ENCODE data around the gene PPP1R1B.

Gene PPP1R1B

DNA sequence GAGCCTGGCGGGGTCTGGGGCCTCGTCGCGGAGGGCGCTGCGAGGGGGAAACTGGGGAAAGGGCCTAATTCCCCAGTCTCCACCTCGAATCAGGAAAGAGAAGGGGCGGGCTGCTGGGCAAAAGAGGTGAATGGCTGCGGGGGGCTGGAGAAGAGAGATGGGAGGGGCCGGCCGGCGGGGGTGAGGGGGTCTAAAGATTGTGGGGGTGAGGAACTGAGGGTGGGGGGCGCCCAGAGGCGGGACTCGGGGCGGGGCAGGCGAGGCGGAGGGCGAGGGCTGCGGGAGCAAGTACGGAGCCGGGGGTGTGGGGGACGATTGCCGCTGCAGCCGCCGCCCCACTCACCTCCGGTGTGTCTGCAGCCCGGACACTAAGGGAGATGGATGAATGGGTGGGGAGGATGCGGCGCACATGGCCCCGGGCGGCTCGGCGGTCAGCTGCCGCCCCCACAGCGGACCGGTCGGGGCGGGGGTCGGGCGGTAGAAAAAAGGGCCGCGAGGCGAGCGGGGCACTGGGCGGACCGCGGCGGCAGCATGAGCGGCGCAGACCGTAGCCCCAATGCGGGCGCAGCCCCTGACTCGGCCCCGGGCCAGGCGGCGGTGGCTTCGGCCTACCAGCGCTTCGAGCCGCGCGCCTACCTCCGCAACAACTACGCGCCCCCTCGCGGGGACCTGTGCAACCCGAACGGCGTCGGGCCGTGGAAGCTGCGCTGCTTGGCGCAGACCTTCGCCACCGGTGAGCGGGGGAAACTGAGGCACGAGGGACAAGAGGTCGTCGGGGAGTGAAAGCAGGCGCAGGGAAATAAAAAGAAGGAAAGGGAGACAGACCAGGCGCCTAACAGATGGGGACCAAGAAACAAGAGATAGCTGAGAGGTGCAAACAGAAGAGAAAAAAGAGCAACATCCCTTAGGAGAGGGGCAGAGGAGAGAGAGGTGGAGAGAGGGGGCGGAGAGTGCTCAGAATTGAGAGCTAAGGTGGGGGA, 41.5 kb downstream of the PPP1R1B start, which contains the start of gene PNMT:
Gene PNMT (plus strand): TSS at position 509 of the 980 bp plus-strand sequence. CDS start 23 bp downstream, at position 532.
- DNase-seq = peak in 2 of 14 donors; percentile 17 to 37

DNA sequence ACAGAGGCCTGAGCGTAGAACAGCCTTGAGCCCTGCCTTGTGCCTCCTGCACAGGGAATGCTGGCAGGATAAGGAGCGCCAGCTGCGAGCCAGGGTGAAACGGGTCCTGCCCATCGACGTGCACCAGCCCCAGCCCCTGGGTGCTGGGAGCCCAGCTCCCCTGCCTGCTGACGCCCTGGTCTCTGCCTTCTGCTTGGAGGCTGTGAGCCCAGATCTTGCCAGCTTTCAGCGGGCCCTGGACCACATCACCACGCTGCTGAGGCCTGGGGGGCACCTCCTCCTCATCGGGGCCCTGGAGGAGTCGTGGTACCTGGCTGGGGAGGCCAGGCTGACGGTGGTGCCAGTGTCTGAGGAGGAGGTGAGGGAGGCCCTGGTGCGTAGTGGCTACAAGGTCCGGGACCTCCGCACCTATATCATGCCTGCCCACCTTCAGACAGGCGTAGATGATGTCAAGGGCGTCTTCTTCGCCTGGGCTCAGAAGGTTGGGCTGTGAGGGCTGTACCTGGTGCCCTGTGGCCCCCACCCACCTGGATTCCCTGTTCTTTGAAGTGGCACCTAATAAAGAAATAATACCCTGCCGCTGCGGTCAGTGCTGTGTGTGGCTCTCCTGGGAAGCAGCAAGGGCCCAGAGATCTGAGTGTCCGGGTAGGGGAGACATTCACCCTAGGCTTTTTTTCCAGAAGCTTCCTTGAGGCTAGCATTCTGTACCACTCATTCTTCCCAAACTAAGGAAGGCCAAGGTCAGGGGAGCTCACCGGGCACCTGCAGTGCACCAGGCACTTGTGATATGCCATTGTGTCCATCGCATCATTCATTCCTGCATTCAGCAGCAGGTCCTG, 43.4 kb downstream of the PPP1R1B start:
- DNase-seq = no peak

DNA sequence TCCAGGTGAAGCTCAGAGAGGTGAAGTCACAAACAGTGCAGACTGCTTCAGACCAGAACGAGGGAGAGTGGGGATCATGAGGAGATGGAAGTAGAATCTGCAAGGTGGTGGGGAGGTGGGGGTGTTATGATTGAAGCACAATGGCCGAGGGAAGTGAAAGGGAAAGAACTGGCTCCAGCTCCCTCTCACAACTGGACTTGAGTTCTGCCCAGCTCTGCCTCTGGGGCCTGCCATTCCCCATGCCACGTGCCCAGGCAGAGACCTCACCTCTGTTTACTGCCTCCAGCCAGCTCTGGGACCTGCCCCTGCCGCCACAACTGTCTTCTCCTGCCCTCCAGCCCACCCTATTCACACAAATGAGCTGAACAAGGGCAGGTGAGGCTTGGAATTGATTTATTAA, 44.0 kb downstream of the PPP1R1B start:
- no peak for DNase-seq

DNA sequence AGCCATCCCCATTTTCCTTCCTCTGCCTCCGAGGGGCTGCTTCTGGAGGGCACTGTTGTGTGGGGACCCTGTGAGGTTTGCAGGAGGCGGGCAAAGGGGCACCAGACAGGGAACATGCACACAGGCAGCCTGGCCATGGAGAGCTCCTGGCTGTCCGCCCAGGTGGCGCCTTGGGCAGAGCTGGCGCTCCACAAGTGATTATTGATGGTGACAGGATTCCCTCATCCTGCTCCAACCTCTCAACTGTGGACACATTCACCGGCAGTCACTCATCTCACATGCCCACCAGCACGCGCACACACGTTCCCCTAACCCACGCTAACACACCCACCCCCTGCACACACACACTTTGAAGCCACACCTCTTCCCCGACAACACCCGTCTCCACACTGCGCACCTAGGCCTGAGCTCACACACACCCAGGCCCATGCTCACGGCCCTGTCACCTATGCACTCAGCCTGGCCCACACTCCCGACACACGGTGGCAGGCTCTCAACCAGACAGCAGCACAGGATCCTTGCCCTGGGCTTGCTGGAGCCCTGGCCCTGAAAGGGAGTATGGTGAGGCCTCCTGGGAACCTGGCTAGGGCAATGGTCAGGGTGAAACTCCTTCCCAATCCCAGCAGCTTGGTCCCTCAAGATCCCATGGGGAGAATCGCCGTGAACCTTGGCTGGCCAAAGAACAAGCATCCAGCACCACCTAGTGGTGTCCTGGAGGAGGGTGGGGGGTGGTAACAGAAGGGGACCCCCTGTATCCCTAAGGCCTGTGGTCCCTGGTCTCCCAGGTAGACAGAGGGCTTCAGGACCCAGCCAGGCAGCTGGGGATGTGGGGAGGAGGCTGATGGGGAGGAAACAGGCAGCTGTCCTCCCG, 45.1 kb downstream of the PPP1R1B start:
- DNase-seq = peak in 5 of 14 donors; percentile 16 to 67 (median 20)

DNA sequence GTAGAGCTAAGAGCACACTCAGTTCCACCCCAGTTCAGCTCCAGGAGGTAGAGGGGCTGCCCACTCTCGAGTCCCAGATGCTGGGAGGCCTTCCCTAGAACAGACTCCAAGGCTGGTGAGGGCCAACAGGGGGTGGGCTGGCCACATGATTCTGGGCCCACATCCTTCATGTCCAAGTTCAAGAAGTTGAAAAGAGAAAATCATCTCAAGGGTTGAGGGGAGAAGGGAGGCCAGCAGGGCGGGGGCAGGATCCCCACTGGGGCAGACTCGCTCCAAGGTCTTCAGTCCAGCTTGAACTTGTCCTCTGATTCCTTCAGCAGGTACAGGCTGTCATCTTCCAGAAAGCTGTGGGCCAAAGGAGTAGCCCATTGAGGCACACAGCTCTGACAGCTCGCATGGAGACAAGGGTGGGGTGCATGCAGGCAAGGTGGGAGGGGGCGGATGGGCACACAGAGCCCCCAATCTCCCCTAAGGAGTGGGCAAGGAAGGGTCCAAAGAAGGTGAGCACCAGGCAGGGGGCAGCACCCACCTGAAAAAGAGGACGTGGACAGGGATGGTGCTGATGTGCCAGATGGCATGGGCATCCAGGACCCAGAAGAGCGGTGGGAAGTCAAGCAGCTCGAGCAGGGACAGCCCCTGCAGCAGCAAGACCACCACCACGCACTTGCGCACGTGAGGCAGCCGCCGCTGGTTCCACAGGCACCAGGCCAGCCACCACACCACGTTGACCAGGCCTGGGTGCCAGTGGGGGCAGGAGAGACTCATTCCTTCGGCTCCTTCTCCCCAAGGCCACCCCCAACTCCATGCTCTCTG, 46.0 kb downstream of the PPP1R1B start:
- no peak for DNase-seq

DNA sequence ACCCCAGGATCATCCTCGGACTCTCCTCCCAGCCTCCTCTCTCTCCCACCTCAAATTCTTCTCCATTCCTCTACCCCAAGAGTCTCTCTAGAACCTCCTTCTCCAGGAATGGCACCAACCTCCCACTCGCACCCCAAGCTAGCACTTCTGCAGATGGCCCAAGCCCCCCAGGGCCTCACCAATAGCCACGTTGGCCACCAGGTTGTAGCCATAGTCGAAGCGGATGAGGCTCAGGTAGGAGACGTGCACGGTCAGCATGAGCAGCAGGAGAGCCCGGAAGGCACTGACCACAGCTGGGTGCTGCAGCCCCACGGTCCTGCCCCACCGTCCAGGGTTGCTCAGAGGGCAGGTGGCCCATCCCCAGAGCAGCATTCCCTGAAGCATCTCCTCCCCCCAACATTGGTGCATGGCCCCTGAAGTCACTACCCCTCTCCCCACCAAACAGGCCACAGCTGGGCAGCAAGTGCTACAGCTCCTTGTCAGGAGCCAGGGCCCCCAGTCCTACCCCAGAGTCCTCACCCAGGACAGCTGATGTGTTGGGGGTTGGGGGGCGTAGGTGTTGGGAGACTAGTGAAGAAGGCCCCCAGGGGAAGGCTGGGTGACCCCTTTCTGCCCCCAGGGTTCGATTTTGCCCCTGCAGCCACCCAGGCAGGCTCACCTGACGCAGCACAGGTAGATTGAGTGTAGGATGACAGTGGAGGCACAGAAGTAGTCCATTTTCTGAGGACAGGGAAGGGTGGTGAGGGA, 46.8 kb downstream of the PPP1R1B start:
- DNase-seq = no peak

DNA sequence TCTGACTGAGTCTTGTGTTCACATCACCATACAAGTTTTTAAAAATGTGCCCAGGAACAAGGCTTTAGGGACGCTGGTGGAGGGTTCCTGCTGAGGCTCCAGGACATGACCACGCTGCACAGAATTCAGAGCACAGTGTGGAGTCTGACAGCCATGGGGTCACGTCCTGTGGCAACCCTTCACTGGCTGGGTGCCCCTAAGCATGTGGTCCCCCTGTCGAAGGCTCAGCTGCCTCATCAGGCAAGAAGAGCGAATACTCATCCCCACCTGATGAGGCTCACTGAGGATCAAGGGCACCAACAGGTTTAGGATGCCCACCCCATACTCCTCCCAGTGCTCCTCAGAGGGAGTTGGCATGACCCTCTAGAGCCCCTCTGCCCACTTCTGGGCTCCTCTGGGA, 47.4 kb downstream of the PPP1R1B start:
- DNase-seq = no peak

DNA sequence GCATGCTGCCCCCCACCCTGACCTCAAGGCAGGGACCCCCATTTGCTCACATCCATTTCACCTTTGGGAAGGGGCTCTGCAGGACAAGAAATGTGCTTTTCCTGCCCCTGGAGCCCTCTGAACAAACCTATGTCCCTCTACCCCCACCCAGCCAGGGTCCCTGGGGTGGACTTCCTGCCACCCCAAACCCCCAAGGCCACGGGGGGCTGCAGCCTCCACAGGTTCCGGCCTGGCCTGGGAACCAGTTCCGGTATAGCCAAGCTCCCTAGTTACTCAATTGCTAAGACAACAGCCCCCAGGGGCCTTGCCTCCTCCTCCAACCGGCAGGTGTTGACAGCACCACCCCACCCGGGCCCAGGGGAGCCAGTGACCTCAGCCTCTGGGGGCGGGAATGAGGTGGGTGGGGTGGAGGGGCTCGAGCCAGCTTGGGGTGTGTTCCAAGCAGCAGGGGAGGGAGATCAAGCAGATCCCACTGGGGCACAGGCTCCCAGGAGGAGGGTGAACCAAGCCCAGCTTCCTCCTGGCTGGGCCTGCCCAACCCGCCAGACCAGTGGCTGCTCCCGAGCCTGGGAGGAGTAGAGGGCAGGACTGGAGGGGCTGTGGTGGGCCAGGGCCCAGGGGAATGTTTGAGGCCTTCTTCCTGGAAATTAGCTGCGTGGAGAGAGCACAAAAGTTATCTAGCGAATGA, 48.1 kb downstream of the PPP1R1B start:
- no peak for DNase-seq

DNA sequence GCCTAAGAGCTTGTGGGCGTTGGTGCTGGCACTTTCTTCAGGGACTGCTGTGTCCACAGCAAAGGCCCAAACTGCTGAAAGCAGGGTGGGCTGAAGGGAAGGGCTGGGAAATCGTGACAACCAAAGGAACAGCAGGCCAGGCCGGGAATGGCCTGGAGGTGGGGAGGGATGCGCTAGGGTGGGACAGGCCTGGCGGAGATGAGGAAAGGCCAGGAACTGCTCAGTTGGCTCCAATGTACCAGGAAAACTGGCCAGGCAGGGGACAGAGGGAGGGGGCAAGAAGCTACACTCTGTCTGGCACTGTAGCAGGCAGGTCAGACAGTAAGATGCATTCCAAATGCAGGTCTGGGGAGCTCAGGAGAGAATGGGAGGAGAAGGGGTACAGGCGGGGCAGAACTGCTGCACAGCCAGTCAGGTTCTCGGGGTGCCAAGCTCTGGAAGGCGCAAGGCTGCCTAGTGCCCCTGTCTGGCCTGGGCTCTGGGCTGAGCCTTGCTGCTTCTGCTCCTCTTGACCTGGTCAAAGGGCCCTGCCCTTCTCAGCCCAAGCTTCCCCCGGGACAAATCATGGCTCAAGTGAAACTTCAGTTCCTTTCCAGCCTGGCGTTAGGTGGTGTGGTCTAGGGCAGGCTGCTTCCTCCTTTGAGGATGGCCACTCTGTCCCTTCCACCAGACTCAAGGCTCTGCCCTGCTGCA, 48.8 kb downstream of the PPP1R1B start:
- DNase-seq = no peak

DNA sequence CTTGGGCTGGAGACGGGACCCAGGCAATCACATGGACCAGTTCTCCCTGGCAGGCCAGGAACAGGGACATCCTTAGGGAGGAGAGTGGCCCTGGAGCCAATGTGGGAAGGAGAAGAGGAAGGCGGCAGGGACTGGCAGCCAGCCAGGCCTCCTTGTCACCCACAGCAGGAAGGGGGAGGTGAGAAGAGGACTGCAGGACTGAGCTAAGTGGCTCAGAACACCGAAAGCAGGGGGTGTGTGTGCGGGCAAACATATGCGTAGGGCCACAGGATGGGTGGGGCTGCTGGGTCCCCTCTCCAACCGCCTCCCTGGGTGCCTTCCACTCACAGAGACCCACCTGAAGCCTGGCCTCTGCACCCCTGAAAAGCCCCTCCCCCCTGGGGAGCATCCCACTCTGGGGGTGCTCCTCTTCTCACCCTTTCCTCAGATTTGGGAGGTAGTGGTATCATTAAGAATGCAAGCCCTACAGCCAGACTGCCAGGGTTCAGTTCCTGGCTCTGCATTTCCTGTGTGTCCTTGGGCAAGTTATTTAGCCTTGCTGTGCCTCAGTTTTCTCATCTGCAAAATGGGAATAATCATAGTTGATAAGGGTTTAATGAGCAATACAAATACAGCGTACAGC, 49.6 kb downstream of the PPP1R1B start:
- DNase-seq = peak in 7 of 14 donors; percentile 14 to 50 (median 28)

DNA sequence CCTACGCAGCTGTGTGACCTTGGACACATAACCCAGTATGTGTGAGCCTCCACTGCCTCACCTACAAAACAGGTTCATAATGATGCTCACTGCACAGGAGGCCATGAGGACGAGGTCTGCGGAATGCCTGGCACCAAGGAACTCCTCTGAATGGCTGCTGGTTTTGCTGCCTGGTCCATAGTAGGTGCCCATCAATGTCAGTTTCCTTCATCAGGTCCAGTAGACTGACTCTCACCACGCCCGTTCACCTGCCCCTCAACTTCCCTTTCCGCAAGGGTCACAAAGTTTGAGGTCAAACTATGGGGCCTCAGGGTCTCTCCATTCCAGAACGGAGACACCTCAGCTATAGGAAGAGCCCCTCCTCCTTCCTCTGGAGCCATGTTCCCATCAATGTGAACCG, 50.3 kb downstream of the PPP1R1B start:
- DNase-seq = no peak

DNA sequence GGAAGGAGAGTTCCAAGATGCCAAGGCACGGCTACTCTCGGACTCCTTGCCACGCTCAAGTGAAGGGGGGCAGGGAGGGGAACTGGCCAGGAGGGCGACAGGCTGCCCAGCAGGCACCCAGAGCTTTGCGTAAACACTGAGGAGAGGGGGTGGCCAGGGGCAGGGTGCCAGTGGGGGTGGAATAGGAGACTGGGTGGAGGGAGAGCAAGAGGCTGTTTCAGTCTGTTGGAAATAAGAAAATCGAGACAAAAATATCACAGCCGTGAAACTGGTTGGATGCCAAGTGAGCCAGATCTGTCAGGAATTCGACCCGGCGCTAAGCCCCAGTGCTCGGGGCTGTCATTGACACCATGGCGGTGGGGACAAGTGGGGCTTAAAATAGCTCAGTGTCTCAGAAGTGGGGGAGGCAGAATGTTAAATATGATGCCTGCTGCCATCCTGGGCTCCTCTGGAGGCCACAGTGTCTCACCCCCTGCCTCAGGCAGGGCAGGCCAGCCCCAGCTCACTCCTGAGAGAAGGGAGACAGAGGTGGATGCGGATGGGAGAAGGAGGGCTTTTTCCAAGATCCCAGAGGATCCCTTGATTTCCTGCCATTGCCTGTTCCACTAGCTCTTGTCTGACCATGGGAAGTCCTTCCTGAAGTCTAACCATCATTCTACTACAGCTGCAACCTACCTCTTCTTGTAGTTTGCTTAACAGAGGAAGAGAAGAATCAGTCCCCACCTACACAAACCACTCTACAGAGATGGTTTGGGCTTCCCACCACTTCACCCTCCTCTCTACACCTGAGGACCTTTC, 51.0 kb downstream of the PPP1R1B start:
- DNase-seq = peak in 3 of 14 donors; percentile 17 to 27 (median 26)

DNA sequence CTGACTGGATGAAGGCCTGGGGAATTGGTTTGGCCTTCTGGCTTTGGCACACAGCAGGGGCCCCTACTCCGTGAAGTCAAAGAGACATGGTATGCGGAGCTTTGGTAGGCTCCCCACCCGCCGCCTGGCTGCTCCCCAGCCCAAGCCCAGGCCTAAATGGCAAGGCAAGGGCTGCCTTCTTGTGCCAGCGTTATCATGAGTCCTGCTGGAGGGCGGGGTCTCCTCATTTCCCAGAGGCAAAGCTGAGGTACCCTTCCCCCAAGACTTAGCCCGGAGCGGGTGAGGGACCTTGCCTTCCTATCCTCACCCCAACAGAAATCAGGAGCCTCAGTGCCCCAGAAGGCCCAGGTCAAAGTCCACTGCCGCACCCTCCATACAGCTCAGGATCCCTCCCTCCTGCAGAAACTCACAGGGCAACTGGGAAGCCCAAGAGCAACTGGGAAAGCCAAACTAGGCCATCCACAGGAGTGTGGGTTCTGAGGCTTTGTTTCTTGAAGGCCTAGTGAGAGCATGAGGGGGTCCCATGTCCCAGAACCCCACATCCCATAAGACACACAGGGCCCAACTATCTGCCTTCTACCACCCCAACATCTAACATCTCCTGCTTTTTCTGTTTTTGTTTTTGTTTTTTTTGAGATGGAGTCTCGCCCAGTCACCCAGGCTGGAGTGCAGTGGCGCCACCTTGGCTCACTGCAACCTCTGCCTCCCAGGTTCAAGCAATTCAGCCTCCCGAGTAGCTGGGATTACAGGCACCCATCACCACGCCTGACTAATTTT, 51.8 kb downstream of the PPP1R1B start:
- DNase-seq = no peak

DNA sequence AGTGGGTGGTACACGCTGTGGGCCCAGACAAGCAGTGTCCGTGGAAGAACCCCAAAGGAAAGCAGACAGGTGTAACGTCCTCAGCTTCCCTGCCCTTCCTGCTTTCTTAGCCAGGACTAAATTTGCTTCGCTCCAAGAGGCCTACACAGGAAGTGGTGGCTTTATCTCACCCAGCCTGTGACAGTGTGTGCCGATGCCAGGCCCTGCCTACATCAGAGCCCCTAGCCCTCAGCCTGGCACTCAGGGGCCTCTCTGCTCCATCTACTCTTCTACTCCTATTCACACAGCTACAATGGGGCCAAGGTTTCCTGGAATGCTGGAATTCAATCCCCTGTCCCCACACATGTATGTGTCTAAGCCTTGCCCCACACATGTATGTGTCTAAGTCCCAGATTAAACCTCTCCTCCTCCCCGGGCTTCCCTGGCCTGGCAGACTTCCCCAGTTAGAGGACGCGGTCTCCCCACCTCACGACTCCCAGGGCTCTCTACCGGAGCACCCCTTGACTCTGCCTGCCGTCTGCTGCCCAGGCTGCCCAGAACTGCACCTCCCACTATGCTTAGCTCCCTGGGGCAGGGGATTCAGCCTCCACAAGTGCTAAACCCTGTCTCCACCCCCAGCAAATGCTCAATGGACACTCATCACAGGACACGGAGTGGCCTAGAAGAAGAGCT, 52.9 kb downstream of the PPP1R1B start:
- DNase-seq = no peak

DNA sequence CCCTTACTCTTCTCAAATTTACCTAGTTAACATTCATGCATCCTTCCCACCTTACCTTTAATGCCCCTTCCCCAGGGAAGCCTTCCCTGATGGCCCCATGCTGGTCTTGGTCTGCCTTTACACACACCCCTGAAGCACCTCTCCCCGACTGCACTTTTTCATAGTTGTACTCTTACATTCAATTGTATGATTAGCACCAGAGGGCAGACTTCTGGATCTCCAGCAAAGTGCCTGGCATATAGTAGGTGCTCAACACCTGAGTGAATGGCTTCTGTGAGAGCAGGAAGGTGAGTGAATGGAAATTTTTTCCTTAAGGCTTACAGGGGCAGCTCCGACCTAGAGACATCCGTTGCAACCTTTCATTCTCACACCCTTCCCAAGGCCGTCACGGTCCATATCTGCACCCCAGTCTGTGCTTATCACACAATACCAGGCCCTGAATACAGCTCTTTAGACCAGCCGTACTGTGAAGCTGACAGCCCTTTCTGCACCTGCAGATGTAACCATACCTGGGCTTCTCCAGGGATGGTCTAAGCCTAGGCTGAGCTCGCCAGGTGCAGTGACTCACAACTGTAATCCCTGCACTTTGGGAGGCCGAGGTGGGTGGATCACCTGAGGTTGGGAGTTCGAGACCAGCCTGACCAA, 56.7 kb downstream of the PPP1R1B start:
- no peak for DNase-seq

Data from C1 segment of cervical spinal cord (tissue), 14 donors.